HPDE6-E6E7 (cell line): ENCODE data around the gene RNF145.

ENCODE experiments used
- DNase-seq: peaks from one replicate; pipeline ENCODE4 v3.0.0; 2011; ENCODE audit warnings: missing footprints; ENCODE audit errors: extremely low spot score

RNF145 gene

DNA sequence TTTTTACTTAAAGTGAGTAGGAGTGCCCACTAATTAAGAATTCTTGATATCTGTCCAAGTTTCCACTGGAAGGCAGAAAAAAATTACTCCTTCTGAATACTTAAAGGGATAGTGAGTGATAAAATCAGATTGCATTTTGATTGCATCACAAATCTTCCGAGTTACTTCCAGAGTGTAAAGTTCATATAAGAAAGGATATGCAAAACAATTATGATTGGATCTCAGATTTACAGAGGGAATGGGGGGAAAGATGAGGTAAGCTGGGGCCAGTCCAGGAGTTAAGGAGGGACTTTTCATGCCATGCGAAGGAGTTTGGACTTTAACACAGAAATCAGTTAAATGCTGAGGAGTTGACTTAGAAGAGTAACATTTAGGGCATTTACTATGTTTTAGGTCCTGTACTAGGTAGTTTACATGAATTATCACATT, 9.3 kb upstream of the RNF145 start:
- no peak for DNase-seq

DNA sequence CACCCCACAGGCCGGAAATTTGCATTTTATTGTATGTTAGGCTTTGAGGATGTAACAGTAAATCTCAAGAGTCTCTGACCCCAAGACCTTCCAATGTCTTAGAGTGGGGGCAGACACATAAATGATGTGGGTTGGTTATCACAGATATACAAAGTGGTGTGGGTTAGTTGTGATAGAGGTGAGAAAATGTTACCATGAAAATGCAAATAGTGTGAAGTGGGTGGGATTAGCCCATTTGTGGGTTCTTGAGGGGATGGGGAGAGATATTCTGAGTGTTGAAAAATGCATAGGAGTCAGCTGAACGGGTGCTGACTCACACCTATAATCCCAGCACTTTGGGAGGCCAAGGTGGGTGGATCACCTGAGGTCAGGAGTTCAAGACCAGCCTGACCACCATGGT, 7.9 kb upstream of the RNF145 start:
- DNase-seq = no peak

DNA sequence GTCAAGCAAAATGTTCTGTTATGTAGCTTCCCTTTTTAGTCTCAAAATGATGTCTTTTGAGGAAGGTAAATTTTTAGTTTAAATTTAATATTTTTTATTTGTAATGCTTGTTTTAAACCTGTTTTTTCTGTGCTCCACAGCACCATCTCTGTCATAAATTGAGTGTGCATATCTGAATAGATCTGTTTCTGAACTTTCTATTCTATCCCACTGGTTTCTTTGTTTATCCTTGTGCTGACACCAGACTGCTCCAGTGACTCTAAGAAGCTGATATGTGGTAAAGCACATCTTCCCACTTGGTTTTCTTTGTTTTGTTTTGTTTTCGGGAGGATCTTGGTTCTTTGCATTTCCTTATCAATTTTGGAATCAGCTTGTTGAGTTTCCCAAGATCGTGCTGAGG, 7.1 kb upstream of the RNF145 start:
- DNase-seq = no peak

DNA sequence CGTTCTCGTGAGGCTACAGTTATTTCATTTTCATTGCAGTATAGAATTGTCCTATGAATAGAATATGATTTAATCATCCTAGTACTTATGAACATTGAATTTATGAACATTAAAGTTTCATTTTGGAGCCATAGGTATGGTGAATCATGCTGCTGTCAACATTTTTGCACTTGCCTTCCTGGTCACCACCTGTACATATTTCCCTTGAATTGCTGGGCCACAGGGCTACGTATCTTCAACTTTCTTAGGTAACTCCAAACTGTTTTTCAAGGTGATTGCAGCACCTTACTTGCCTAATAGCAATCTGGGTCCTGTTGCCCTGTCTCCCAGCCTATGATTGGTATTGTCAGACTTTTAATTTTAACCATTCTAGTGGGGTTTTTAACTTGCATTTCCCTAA, 6.5 kb upstream of the RNF145 start:
- DNase-seq = peak; percentile 5

DNA sequence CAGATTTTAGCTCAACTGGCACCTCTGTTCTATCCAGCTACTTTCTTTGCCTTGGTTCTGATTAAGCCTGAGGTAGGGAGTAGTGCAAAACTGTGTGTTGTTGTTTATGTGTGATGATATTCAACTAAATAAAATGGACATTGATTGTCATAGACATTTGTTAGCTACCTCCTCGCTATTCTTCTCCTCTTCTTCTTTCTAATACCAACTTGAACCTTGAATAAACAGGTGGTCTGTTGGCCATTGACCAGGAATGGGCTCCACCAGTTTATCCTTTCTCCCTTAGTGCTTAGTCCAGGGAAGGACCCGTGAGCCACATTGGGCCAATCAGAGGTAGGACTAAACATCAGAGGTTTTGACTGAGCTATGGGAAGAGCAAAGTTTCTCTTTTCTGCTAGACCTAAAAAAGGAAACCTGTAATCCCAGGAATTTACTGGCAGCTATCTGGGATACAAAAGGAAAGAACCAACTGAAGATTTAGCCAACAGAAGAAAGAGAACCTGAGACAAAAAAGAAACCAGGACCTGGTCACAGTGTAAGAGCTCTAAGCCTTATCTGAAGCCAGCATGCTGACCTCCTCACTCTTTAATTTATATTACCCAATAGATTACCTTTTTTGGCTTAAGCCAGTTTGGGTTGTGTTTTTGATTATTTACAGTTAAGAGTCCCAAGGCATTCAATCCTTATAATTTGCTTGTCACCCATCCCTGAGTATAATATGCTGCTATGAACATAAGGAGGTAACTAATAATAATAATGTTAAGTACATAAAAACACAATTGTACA, 5.3 kb upstream of the RNF145 start:
- no peak for DNase-seq

GRCh38 chr5:159212657-159213462, 3.5 kb upstream of the RNF145 start:
- DNase-seq = no peak

GRCh38 chr5:159211729-159212174, 2.4 kb upstream of the RNF145 start:
- no peak for DNase-seq

GRCh38 chr5:159210846-159211245, 1.5 kb upstream of the RNF145 start:
- DNase-seq = no peak

DNA sequence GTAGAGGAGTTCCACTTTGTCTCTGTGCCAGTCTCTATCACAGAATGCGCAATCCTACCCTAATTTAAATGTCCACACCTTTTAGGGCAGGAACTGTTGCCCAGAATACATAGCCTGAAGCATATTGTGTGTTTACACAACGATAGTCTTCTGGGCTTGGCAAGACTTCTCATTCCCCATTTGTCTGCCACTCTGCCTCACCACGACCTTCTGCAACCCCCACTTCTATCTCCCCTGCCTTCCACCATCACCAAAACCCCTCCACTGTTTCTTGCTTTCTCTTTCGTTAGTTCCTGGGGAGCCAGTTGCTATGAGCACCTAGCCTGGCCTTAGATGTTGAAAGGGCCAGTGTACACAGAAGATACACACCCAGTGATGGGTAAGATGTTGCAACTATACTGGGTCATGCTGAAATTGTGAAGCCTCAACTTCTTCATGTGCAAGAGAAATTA, 883 bp upstream of the RNF145 start:
- DNase-seq = peak; percentile 42

GRCh38 chr5:159208514-159209437, 577 bp downstream of the RNF145 start:
- peak; percentile 3 for DNase-seq

GRCh38 chr5:159207686-159208513, 1.5 kb downstream of the RNF145 start:
- peak; percentile 34 for DNase-seq

GRCh38 chr5:159207222-159207685, 2.1 kb downstream of the RNF145 start:
- no peak for DNase-seq

- DNase-seq = no peak
These were observed 2.5 kb downstream of the RNF145 start for GRCh38 chr5:159206818-159207217.

- no peak for DNase-seq
These were observed 3.0 kb downstream of the RNF145 start for GRCh38 chr5:159206368-159206767.

- no peak for DNase-seq
These were observed 6.0 kb downstream of the RNF145 start for GRCh38 chr5:159203351-159203750.

DNA sequence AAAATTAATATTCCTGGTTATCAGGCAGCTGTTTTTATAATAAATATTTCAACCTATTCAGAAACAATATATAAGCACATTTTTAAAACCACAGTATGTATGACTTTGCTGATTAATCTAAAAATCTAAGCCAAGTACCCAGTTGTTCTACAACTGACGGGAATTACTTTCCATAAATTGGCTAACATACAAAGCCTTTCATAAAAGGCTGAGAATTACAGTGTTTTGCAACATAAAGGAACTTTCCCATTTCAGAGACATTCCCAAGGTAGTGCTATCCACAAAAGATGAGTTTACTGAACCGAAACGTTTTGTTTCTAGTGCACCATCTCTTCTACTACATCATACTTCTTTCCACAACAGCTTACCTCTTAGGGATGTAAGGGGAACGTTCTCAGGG, 7.2 kb downstream of the RNF145 start:
- DNase-seq = no peak

- no peak for DNase-seq
These were observed 9.6 kb downstream of the RNF145 start for GRCh38 chr5:159199780-159200179.

DNA sequence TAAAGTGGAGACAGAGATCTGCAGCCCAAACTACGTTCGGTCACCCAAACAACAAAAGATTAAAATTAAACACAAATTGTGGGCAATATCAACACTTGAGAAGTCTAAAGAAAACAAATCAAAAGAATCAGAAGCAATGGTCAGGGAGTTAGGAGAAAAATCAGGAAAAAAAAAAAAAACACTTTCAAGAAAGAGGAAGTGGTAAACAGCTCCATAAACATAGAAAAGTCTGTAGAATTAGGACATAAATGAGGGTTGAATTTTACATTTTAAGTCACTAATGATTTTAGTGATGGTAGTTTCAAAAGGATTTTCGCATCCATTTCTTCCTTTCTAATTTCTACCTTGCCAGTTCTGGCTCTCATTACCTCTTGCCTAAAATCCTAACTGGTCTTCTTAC, 10.1 kb downstream of the RNF145 start:
- DNase-seq = no peak

DNA sequence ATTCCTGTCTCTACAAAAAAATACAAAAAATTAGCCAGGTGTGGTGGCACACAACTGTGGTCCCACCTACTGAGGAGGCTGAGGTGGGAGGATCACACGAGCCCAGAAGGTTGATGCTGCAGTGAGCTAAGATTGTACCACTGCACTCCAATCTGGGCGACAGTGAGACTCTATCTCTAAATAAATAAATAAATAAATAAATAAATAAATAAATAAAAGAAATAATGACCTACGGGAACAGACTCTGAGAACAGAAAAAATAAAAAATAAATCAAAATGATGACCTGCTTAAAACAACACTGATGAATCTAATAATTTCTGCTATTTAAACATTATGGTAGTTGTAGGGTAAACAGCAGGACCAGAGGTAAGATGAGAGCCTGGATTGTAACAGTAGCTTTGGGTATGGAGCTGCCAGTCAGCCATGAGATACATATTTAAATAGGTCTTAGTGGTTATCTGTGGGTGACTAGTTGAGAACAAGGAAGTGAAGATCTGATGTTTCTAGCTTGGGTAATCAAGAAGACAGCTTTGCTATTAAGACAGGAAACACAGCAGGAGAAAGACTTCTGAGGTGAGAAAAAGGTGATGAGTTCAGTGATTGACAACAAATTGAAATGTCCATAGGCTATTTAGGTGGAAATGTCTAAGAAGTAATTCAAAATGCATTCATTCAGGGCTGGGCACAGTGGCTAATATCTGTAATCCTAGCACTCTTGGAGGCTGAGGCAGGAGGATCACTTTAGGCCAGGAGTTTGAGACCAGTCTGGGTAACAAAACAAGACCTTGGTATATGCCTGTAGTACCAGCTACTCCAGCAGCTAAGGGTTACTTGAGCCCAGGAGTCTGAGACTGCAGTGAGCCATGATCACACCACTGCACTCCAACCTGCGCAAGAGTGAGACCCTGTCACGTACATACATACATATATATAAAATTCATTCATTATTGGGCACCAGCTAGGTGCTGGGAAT, 11.0 kb downstream of the RNF145 start:
- DNase-seq = no peak

DNA sequence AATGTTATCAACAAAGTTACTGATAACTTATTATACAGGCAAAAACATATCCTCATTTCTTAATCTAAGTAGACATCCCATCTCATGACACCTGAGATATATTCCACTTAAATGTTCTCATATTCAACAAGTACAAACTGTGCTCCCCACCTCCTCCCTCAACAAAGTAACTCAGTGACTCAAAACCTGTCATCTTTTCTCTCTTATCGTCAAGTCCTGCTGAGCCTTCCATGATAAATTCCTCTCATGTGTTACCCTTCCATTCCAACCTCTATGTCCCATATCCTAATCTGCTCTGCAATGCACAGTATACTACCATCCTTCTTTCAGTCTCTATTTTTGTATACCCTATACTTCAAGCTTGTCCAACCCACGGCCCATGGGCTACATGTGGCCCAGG, 13.6 kb downstream of the RNF145 start:
- DNase-seq = no peak
